OCI-LY1 (cell line): ENCODE results near the gene PCNX3.
A peak's percentile ranks its signal among the peaks of the same experiment; 100 is the strongest.

ENCODE experiments used
- H2AFZ ChIP-seq: fragments of 200-600 bp; sonication (generic), shearing (Covaris generic); 2 replicates; pipeline ENCODE4 v1.6.0; 2014; ENCODE audit warnings: antibody characterized with exemption, mild to moderate bottlenecking, low read length
- H3F3A ChIP-seq: fragments of 200-600 bp; sonication (generic), shearing (Covaris generic); 2 replicates; pipeline ENCODE4 v1.6.0; 2014; ENCODE audit warnings: mild to moderate bottlenecking, antibody characterized with exemption, low read length, moderate library complexity; ENCODE audit not compliant: insufficient read depth
- H3K27ac ChIP-seq: fragments of 200-600 bp; sonication (generic); 2 replicates; pipeline ENCODE4 v1.5.1; 2014; ENCODE audit warnings: low read length, mixed run types, mild to moderate bottlenecking, low read depth; ENCODE audit not compliant: poor library complexity, severe bottlenecking
- H3K27me3 ChIP-seq: fragments of 200-600 bp; sonication (generic); 2 replicates; pipeline ENCODE4 v1.6.0; 2014; ENCODE audit warnings: antibody characterized with exemption, mild to moderate bottlenecking, low read length, moderate library complexity; ENCODE audit not compliant: insufficient read depth
- H3K36me3 ChIP-seq: fragments of 200-600 bp; sonication (generic); 2 replicates; pipeline ENCODE4 v1.6.1; 2014; ENCODE audit warnings: mild to moderate bottlenecking, antibody characterized with exemption, low read length, moderate library complexity, mixed read lengths; ENCODE audit not compliant: insufficient read depth
- H3K4me1 ChIP-seq: fragments of 200-600 bp; sonication (generic); 2 replicates; pipeline ENCODE4 v1.5.1; 2014; ENCODE audit warnings: mild to moderate bottlenecking, low read length, moderate library complexity; ENCODE audit not compliant: insufficient read depth, severe bottlenecking
- H3K4me2 ChIP-seq: fragments of 200-600 bp; sonication (generic), shearing (Covaris generic); 2 replicates; pipeline ENCODE4 v1.6.1; 2014; ENCODE audit warnings: low read length
- H3K4me3 ChIP-seq: fragments of 200-600 bp; sonication (generic); 2 replicates; pipeline ENCODE4 v1.5.1; 2014; ENCODE audit warnings: low read length, low read depth, mild to moderate bottlenecking, mixed read lengths; ENCODE audit not compliant: poor library complexity, severe bottlenecking
- H3K79me2 ChIP-seq: fragments of 200-600 bp; shearing (Covaris generic); 2 replicates; pipeline ENCODE4 v1.6.1; 2016; ENCODE audit warnings: mixed run types, low read length, mixed read lengths; ENCODE audit not compliant: insufficient read depth
- H3K9ac ChIP-seq: fragments of 200-600 bp; sonication (generic), shearing (Covaris generic); 2 replicates; pipeline ENCODE4 v1.6.1; 2014; ENCODE audit warnings: mild to moderate bottlenecking, low read length, mixed read lengths
- H3K9me2 ChIP-seq: fragments of 200-600 bp; sonication (generic), shearing (Covaris generic); 2 replicates; pipeline ENCODE4 v1.6.1; 2014; ENCODE audit warnings: low read depth, mild to moderate bottlenecking, low read length, mixed read lengths
- H3K9me3 ChIP-seq: fragments of 200-600 bp; shearing (Covaris generic); 2 replicates; pipeline ENCODE4 v1.6.1; 2014; ENCODE audit warnings: low read length, mixed read lengths
- H4K20me1 ChIP-seq: fragments of 200-600 bp; sonication (generic), shearing (Covaris generic); 2 replicates; pipeline ENCODE4 v1.6.0; 2016; ENCODE audit warnings: mild to moderate bottlenecking, low read length; ENCODE audit not compliant: insufficient read depth
- CTCF ChIP-seq: fragments of 200-600 bp; sonication (generic), shearing (Covaris generic); IDR thresholded peaks from 2 replicates; pipeline ENCODE4 v1.5.1; 2017; ENCODE audit warnings: mild to moderate bottlenecking, antibody characterized with exemption, low read length, moderate library complexity, mixed read lengths
- EZH2 ChIP-seq: fragments of 200-600 bp; sonication (generic), shearing (Covaris generic); IDR thresholded peaks from 2 replicates; pipeline ENCODE4 v1.8.0; 2017; ENCODE audit warnings: borderline replicate concordance, mixed run types, mild to moderate bottlenecking, antibody characterized with exemption, low read length, moderate library complexity, mixed read lengths

Gene PCNX3

GRCh38 chr11:65571420-65571819 lies 44.2 kb upstream of the PCNX3 start:
- peaks cover 58% of the 10 kb centered on the region for H3K4me1 ChIP-seq
- H4K20me1 ChIP-seq, result no peaks in the 10 kb centered on the region
- H3K27me3 ChIP-seq, result 0 out of 2 replicates have a peak, but pooled peaks cover under 1% of the 10 kb centered on the region
- H3K4me3 ChIP-seq, result peak overlapping the region; percentile 83
- H3K9ac ChIP-seq, result peak overlapping the region; percentile 78; the same call in 1 of the 2 replicates
- H2AFZ ChIP-seq, result no peak overlapping the region
- H3F3A ChIP-seq, result no peaks in the 10 kb centered on the region; the same call in 1 of the 2 replicates
- H3K4me2 ChIP-seq, result peak overlapping the region; percentile 83
- no peak for TF ChIP-seq CTCF
- no peaks in the 10 kb centered on the region for H3K9me2 ChIP-seq
- H3K9me3 ChIP-seq, result no peaks in the 10 kb centered on the region
- H3K79me2 ChIP-seq, result no peaks in the 10 kb centered on the region
- H3K27ac ChIP-seq, result peak overlapping the region; percentile 21
- H3K36me3 ChIP-seq, result peaks cover 5% of the 10 kb centered on the region; the same call in 1 of the 2 replicates

- H3K27ac ChIP-seq, result no peak overlapping the region
- H4K20me1 ChIP-seq, result no peaks in the 10 kb centered on the region
- peak overlapping the region; percentile 83 for H3K4me3 ChIP-seq
- no peaks in the 10 kb centered on the region for H3K9me2 ChIP-seq
- H3K9ac ChIP-seq, result peak overlapping the region; percentile 78; the same call in 1 of the 2 replicates
- no peaks in the 10 kb centered on the region for H3K9me3 ChIP-seq
- H3K79me2 ChIP-seq, result no peaks in the 10 kb centered on the region
- H3K27me3 ChIP-seq, result 0 out of 2 replicates have a peak, but pooled peaks cover 5% of the 10 kb centered on the region
- no peaks in the 10 kb centered on the region; the same call in 1 of the 2 replicates for H3F3A ChIP-seq
- peak overlapping the region; percentile 83 for H3K4me2 ChIP-seq
- TF ChIP-seq EZH2 (no peak), CTCF (peak; percentile 41; the same call in 1 of the 2 replicates)
- H2AFZ ChIP-seq, result no peak overlapping the region
- H3K36me3 ChIP-seq, result peaks cover 5% of the 10 kb centered on the region; the same call in 1 of the 2 replicates
- H3K4me1 ChIP-seq, result peaks cover 60% of the 10 kb centered on the region
Measured at GRCh38 chr11:65571940-65572339, 43.6 kb upstream of the PCNX3 start.

- Histone ChIP-seq H3K27me3 (0 out of 2 replicates have a peak, but pooled peaks cover 5% of the 10 kb centered on the region), H3K36me3 (peaks cover 5% of the 10 kb centered on the region; the same call in 1 of the 2 replicates), H4K20me1 (no peaks in the 10 kb centered on the region), H3K9me3 (no peaks in the 10 kb centered on the region), H2AFZ (no peak within 1 kb of the TSS), H3K27ac (peak within 1 kb of the TSS; percentile 58), H3K9ac (peak within 1 kb of the TSS; percentile 78; the same call in 1 of the 2 replicates), H3K4me1 (peaks cover 60% of the 10 kb centered on the region), H3F3A (no peaks in the 10 kb centered on the region; the same call in 1 of the 2 replicates), H3K9me2 (no peaks in the 10 kb centered on the region), H3K4me3 (peak within 1 kb of the TSS; percentile 83), H3K79me2 (no peaks in the 10 kb centered on the region), H3K4me2 (peak within 1 kb of the TSS; percentile 83)
- TF ChIP-seq EZH2 (no peak), CTCF (no peak)
Measured at GRCh38 chr11:65572356-65573051, 43.1 kb upstream of the PCNX3 start, which contains the start of gene FAM89B. Gene FAM89B (plus strand): TSS chr11:65572538. CDS start chr11:65572670, 132 bp downstream.
